Mesenteric fat pad (tissue), 1 donor: Measurements from ENCODE around the gene DDX60. TPM values are rescaled to one million over a fixed set of nuclear protein-coding genes. Genes with fewer than 3 reads are reported as not detected.

Experiments
- DNase-seq: peaks from one replicate; pipeline ENCODE4 v3.0.0-alpha.2; 2020; ENCODE audit warnings: low spot score
- total RNA-seq: library from RNA; stranded (reverse); fragmentation: NEBNext Ultra II Directional; extraction: Animal tissue kit (Norgen Biotek cat#: 25700); gene quantifications from one replicate; pipeline ENCODE4 v1.2.1, GENCODE V29; 2021
- donor health status: DM: yes; HTN: yes; CAD: no.

Gene DDX60
- total RNA-seq, 1 donor from 2014 or later: 12.5 TPM

DNA sequence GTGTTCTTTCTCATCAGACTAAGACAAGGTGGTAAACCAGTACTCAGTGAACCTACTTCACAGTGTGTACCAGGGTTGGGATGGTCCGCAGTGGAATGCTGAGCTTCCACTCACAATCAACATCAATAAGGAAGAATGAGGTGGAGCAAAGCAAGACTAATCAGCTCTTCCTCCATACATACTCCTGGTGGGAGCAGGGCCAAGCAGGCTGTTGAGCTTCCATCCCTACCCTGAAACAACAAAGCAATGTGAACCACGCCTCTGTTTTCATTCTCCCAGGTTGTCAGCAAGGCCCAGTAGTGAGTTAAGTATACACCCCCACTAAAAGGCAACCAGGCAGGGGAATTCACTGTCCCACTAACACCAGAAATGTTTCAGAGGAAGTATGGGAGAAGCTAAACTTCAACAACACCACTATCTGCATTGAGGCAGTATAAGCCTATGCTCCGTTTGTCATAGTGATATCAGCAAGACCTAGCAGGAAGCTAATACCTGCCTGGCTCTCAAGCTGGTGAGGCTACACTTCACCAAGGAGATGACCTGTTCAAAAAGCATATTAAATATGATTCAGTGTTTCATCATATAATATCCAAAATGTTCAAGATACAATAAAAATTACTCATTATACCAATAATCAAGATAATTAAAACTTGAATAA, 109.5 kb downstream of the DDX60 start:
- DNase-seq: no peak

DNA sequence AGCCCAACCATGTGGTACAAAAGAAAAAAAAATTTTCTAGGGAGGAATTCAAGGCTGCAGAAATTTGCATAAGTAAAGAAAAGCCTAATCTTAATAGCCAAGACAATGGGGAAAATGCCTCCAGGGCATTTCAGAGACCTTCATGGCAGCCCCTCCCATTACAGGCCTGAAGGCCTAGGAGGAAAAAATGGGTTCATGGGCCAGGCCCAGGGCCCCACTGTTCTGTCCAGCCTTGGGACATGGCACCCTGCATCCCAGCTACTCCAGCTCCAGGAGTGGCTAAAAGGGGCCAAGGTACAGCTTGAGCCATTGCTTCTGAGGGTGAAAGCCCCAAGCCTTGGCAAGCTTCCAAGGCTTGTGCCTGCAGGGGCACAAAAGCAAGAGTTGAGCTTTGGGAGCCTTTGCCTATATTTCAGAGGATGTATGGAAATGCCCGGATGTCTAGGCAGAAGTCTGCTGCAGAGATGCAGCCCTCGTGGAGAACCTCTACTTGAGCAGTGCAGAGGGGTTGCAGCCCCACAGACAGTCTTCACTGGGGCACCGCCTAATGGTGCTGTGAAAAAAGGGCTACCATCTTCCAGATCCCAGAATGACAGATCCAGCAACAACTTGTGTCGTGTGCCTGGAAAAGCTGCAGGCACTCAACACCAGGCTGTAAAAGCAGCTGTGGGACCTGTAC, 115.2 kb downstream of the DDX60 start:
- no peak for DNase-seq

DNA sequence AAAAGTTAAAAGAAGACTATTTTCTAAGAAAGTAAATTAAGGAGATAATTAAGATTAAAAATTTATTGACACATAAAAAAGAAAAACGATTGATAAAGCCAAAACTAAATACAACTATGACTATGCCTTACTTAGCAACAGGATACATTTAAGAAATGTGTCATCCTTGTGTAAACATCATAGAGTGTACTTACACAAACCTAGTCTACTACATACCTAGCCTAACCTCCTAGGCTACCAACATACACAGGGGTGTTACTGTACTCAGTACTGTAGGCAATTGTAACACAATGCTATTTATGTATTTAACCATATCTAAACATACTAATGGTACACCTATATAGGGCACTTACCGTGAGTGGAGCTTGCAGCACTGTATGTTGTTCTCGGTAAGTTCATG, 117.9 kb downstream of the DDX60 start:
- no peak for DNase-seq

DNA sequence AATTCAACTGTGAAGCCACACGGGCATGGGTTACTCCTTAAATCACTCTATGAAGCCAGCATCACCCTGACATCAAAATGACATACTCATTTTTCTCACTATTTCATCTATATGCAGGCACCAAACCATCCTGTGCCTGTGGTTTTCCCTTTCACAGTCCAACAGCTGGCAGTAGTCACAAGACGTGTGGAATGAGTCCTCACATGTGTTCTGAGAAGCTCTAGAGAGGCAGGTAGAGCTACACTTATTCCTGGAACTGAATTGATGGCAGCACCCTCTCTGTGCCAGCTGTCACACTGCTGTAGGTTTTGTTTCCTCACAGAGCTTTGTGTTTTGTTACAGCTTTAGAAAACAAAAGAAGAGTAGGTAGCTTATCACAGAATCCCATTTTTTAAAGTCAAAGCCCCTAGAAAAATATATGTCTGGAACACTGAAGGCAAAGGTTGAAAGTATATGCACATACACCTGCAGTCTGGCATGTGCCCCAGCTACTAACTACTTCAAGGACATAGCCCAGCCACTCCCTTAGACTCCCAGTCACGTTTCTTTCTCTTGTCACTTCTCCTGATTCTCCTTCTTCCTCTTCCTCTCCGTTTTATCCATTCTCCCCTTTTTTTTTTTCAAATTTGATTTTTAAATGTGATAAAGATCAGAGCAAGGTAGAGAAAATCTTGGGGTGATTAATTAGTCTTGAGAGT, 119.1 kb downstream of the DDX60 start:
- no peak for DNase-seq

DNA sequence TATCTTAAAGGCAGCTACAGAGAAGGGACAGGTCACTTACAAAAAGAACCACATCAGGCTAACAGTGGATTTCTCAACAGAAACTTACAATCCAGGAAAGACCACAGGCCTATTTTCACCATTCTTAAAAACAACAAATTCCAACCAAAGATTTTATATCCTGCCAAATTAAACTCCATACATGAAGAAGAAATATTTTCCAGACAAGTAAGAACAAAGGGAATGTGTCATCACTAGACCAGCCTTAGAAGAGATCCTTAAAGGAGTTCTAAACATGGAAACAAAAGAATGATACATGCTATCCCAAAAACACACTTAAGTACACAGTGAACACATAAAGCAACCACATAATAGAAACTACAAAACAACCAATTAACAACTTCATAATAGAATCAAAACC, 120.6 kb downstream of the DDX60 start:
- no peak for DNase-seq

DNA sequence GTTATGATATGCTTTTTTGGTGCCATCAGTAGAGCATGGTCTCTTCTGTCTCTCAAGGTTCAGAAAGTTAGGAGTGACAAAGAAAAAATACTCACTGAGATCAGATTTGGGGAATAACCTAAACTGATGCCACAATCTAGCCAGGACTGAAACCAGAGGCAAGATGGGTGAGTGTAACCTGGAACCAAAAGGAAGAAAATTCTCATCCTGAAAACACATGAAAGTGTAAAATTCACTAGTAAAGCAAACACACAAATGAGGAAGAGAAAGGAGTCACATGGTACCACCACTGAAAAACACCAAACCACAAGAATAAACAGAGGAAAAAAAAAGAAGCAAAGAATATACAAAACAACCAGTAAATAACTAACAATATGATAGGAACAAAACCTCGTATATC, 129.8 kb downstream of the DDX60 start:
- DNase-seq: no peak

DNA sequence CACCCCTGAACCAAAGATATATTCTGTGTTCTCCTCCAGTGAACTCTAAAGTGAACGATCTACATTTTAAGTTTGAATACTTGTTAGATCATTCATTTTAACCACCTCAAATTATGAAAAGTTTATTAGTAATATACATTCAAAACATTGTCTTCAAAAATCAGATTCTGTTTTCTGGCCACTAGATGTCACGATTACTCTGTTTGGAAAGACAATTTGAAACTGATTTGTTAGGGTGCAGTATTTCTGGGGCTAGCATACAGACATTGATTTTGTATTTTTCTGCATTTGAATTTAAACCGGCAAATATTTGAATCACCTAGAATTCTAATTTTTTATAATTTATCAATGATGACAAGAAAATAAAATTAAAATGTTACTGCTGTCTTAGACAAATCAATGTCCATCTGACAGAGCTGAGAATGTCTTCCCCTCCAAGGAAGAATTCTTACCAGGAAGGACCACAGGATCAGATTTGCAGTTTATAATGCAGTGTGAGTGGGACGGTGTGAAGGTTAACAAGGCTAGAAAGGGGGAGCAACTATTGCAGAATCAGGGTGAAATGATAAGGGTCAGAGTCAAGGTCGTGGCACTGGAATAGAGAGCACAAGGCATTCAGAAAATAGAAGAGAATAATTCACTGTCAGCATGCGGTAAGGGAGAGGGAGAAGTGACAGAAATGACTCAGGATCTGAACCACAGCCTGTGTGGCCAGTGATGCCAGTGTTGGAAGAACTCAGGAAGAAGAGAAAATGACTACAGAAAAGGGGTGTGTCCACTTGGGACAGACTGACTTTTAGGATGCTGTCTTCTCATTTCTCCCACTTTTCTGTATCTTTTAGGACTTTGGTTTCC, 134.6 kb downstream of the DDX60 start:
- no peak for DNase-seq

DNA sequence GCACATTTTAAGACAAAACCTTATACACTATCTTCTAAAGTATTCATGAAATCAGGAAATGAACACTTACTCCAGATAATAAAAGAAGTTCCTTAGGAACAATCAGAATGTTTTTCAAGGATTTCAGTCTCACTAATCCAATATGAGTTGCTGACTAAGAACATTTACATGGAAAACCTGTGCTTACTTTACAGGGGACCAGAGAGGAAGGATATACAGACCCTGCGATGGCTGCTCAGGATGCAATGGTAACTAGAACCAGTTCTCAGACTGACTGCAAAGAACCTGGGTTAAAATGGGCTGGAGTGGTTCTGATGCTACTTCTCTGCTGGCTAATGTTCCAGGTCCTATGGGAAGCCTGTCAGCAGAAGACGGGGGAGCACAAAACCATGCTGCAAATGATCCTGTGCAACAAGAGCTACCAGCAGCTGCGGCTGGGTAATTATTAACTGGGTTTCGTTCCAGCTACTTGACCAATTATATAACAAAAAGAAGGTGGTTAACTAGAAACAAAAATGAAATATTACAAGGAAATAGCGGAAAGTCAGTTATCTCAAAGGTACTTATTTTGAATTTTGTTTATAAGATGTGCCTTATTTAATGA, 140.9 kb downstream of the DDX60 start:
- DNase-seq: no peak

DNA sequence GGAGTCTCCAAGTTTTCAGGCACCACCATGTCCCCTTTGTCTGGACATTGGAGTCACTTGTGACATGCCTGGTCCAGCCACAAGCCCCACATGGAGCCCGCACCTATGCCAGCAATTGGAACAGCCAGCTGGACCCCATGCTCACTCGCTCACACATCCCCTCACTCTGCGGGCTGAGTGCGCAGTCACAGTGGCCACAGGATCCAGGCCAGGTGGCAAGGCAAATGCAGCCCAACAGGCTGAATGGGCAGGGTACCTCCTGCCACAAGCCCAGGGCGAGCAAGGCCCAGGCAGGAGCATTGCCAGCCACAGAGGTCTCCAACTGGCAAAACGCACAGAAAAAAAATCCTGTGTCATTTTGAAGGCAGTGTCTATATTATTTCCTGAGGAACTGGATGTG, 144.2 kb downstream of the DDX60 start:
- DNase-seq: no peak

DNA sequence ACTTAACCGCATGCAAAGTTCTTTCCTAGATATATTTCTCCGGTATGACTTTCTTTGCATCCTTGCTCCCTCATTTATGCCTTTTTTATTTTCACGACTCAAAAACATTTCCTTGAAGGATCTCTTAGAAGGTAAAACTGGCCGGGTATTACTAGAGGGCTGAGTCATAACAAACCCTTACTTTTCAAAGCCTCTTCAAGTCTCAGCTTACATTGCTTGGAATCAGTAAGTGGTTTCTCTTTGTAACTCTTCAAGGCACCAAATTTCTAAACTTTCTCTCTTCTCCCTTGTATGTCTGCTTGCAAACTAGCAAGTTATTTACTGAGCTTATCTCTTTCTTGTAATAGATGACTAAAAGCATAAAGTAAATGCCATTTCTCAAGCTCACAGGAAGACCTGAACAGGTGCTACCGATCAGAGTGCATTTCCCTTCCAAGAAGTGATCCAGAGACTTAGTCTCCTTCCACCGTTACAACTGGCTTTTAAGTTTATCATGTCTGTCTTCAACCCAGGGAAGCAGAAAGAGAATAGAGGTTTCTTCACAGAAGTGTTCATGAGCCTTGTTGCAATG, 150.8 kb downstream of the DDX60 start:
- DNase-seq: no peak

Other genes starting within 250 kb of the DDX60 start
- not detected for gene ANXA10, start 226.2 kb downstream of the DDX60 start, total RNA-seq
- gene DDX60L, start 161.7 kb upstream of the DDX60 start, total RNA-seq: 28.6 TPM
- gene PALLD, start 178.3 kb upstream of the DDX60 start, total RNA-seq: 87.9 TPM